Prostate gland (tissue), 2 donors: ENCODE measurements around the gene DEXI.

ENCODE experiments used
- POLR2A ChIP-seq: fragments of 450-650 bp; IDR thresholded peaks from one replicate; pipeline ENCODE4 v1.6.1; 2016; ENCODE audit warnings: antibody characterized with exemption, mild to moderate bottlenecking
- POLR2AphosphoS5 ChIP-seq: sonication (generic); formaldehyde crosslinking; IDR thresholded peaks from one replicate; pipeline ENCODE4 v1.6.1; 2017; ENCODE audit warnings: antibody characterized with exemption
- TF ChIP-seq, protein P1 (sequence below), 4 experiments: fragments of 200-600 bp in 2 of 4; fragments of 450-650 bp in 2 of 4; sonication (generic) in 2 of 4; IDR thresholded peaks; 1 replicate in 3 of 4; 2 replicates in 1 of 4; pipeline ENCODE4 v1.5.1; 2016 to 2019; ENCODE audit warnings: antibody characterized with exemption in 4 of 4, mild to moderate bottlenecking in 2 of 4, moderate library complexity in 2 of 4

DNA sequence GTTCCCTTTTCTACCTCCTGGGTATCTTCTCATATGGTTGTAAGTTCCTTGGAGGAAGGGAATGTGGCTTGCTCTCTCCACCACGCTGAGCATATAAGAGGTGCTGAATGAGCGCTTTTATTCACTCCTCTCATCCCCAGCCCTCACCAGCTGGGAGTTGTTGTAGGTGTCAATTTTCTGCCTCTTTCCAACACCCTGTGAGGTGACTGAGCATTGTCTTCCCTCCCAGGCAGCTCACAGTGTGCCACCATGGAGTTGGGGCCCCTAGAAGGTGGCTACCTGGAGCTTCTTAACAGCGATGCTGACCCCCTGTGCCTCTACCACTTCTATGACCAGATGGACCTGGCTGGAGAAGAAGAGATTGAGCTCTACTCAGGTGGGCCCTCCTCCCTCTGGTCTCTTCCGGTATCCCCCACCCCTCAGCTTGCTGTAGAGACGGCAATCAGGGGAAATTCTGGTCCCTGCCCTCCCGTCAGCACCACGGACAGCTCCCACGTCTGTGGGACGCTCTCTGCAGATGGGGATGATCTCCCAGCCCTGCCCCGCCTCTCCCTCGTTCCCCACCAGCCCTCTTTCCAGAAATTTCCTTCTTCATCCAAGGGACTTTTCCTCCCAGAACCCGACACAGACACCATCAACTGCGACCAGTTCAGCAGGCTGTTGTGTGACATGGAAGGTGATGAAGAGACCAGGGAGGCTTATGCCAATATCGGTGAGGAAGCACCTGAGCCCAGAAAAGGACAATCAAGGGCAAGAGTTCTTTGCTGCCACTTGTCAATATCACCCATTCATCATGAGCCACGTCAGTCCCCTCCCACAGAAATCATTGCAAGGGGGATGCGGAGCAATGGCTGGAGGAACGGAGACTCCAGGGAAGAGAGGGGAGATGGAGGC is 47.0 kb downstream of the DEXI start:
- no peak for TF ChIP-seq POLR2A
- TF ChIP-seq, protein P1, sequence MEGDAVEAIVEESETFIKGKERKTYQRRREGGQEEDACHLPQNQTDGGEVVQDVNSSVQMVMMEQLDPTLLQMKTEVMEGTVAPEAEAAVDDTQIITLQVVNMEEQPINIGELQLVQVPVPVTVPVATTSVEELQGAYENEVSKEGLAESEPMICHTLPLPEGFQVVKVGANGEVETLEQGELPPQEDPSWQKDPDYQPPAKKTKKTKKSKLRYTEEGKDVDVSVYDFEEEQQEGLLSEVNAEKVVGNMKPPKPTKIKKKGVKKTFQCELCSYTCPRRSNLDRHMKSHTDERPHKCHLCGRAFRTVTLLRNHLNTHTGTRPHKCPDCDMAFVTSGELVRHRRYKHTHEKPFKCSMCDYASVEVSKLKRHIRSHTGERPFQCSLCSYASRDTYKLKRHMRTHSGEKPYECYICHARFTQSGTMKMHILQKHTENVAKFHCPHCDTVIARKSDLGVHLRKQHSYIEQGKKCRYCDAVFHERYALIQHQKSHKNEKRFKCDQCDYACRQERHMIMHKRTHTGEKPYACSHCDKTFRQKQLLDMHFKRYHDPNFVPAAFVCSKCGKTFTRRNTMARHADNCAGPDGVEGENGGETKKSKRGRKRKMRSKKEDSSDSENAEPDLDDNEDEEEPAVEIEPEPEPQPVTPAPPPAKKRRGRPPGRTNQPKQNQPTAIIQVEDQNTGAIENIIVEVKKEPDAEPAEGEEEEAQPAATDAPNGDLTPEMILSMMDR (IDR thresholded peaks at IDR 0.05): no peak
- TF ChIP-seq POLR2AphosphoS5: no peak
